Natural killer cell (primary cell): Measurements from ENCODE around the gene ZNF10. TPM values are rescaled to one million over a fixed set of nuclear protein-coding genes. Genes with fewer than 3 reads are reported as not detected.

ENCODE experiments used
- ATAC-seq, 3 donors: fragments of 150-1000 bp in 2 of 3; fragments of 200-7000 bp in 1 of 3; cut with Tn5 transposase; 1 replicate in 1 of 3; 2 replicates in 2 of 3; pipeline ENCODE4 v1.10.0; 2021; ENCODE audit warnings: mild to moderate bottlenecking in 2 of 3, moderate library complexity in 2 of 3
- DNase-seq, 2 donors: peaks; one replicate each; pipeline versions ENCODE4 v3.0.0 to v3.0.0-alpha.2; 2013 to 2021; ENCODE audit warnings: mixed read lengths in 1 of 2
- H3K27ac ChIP-seq: one replicate; pipeline ENCODE4 v1.5.1; 2013; ENCODE audit warnings: mild to moderate bottlenecking, low read length
- H3K27me3 ChIP-seq: one replicate; pipeline ENCODE4 v1.6.1; 2013; ENCODE audit warnings: low read length; ENCODE audit not compliant: control insufficient read depth, insufficient read depth
- H3K36me3 ChIP-seq: one replicate; pipeline ENCODE4 v1.6.1; 2013; ENCODE audit warnings: low read length; ENCODE audit not compliant: control insufficient read depth, insufficient read depth
- H3K4me1 ChIP-seq: one replicate; pipeline ENCODE4 v1.6.1; 2013; ENCODE audit warnings: low read length; ENCODE audit not compliant: control insufficient read depth, insufficient read depth
- H3K4me3 ChIP-seq: one replicate; pipeline ENCODE4 v1.5.1; 2013; ENCODE audit warnings: low read length
- H3K9me3 ChIP-seq: one replicate; pipeline ENCODE4 v1.6.1; 2013; ENCODE audit warnings: low read length; ENCODE audit not compliant: control insufficient read depth, insufficient read depth
- H3K27ac Mint-ChIP-seq, 2 donors: one replicate each; pipeline ENCODE4 v1.8.0; 2022; ENCODE audit warnings: mild to moderate bottlenecking in 2 of 2, mixed read lengths in 2 of 2, moderate library complexity in 1 of 2
- H3K27me3 Mint-ChIP-seq, 2 donors: one replicate each; pipeline ENCODE4 v1.8.0; 2022; ENCODE audit warnings: low read depth in 2 of 2, mixed read lengths in 2 of 2
- H3K36me3 Mint-ChIP-seq: one replicate; pipeline ENCODE4 v1.8.0; 2022; ENCODE audit warnings: mixed read lengths
- H3K4me1 Mint-ChIP-seq, 2 donors: one replicate each; pipeline ENCODE4 v1.8.0; 2022; ENCODE audit warnings: mixed read lengths in 2 of 2
- H3K4me3 Mint-ChIP-seq: one replicate; pipeline ENCODE4 v1.8.0; 2022; ENCODE audit warnings: mild to moderate bottlenecking, moderate library complexity, mixed read lengths
- H3K9me3 Mint-ChIP-seq, 2 donors: one replicate each; pipeline ENCODE4 v1.8.0; 2022; ENCODE audit warnings: mixed read lengths in 2 of 2
- CTCF ChIP-seq: fragments of 200-600 bp; IDR thresholded peaks from one replicate; pipeline ENCODE4 v1.8.0; 2022; ENCODE audit warnings: antibody characterized with exemption
- WGBS: methylation state at CpG from one replicate; pipeline ENCODE4 v1.1.7; 2013; ENCODE audit warnings: missing lambda C conversion rate; ENCODE audit not compliant: insufficient coverage; 5-methylcytosine and 5-hydroxymethylcytosine counted together
- intact Hi-C: fragments of 100-400 bp; cut with micrococcal nuclease; formaldehyde crosslinking; loops from one replicate; pipeline ENCODE4 v1.14.2; 2022
- total RNA-seq, 4 donors: library from RNA; stranded (reverse); fragments of 120-200 nt in 1 of 4; gene quantifications; one replicate each; pipeline versions ENCODE4 v1.2.3 to v1.2.4, GENCODE V29; 2013 to 2022

ZNF10 gene
- total RNA-seq, 3 donors from 2014 or later (not counting 1 experiment from before 2014, with no cell fraction given), result 12.9 to 27.9 (median 26.0) TPM

- Mint-ChIP-seq H3K4me1 (peaks cover 27 to 38% of the 10 kb centered on the region in 2 donors), H3K27me3 (peaks cover 5 to 8% of the 10 kb centered on the region in 2 donors), H3K36me3 (peaks cover 43% of the 10 kb centered on the region), H3K9me3 (peaks cover 16 to 22% of the 10 kb centered on the region in 2 donors), H3K4me3 (peak within 1 kb of the TSS; percentile 96), H3K27ac (peak within 1 kb of the TSS; percentile 92 to 96)
- intact Hi-C loops, result loop anchor here (1.0 kb wide), 5 partner anchors 51 to 273 kb away; partner anchors contain the start of genes ZNF10, ZNF140, ZNF26 and ZNF84
- whole genome bisulfite sequencing, result 2% methylated on average over 40 of the region's 40 CpGs
- no peaks in the 10 kb centered on the region for H3K27me3 ChIP-seq
- H3K9me3 ChIP-seq, result peaks cover 22% of the 10 kb centered on the region
- peaks cover 19% of the 10 kb centered on the region for H3K36me3 ChIP-seq
- peaks cover 9% of the 10 kb centered on the region for H3K4me1 ChIP-seq
- H3K4me3 ChIP-seq, result peak within 1 kb of the TSS; percentile 71
- peak; percentile 96 for ATAC-seq
- peak; percentile 90 to 93 for DNase-seq
- TF ChIP-seq CTCF, result peak; percentile 72
- H3K27ac ChIP-seq, result peak within 1 kb of the TSS; percentile 75
Observed at GRCh38 chr12:133181238-133181959, 51.0 kb downstream of the ZNF10 start, which contains the start of gene ZNF268. ZNF268 (plus strand) TSS chr12:133181495; CDS start chr12:133181998, 503 bp downstream.

DNA sequence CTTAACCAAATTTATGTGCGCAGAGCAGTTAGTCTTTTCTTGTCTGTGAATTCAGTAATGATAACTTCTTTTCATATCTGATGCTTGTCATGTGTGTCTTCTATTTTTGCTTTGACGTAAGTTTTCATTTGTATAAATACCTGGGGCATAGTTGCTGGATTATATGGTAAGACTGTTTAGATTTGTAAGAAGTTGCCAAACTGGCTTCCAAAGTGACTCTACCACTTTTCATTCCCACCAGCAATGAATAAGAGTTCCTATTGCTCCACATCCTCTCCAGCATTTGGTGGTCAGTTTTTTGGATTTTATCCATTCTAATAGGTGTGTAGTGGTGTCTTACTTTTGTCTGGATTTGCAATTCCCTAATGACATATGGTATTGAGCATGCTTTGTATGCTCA, 59.7 kb downstream of the ZNF10 start:
- Histone ChIP-seq H3K36me3 (peaks cover 86% of the 10 kb centered on the region), H3K27me3 (no peaks in the 10 kb centered on the region), H3K4me1 (no peaks in the 10 kb centered on the region), H3K9me3 (peaks cover 66% of the 10 kb centered on the region), H3K27ac (no peak overlapping the region), H3K4me3 (no peak overlapping the region)
- Mint-ChIP-seq H3K36me3 (peaks cover 96% of the 10 kb centered on the region), H3K4me1 (peaks cover 9 to 13% of the 10 kb centered on the region in 2 donors), H3K27me3 (no peaks in the 10 kb centered on the region), H3K4me3 (no peak overlapping the region), H3K9me3 (peaks cover 21 to 35% of the 10 kb centered on the region in 2 donors), H3K27ac (no peak overlapping the region)
- WGBS, result 100% methylated on average over 1 of the region's 2 CpGs
- ATAC-seq (no peak), DNase-seq (no peak)
- no peak for TF ChIP-seq CTCF
- intact Hi-C loops, result no loop called here

DNA sequence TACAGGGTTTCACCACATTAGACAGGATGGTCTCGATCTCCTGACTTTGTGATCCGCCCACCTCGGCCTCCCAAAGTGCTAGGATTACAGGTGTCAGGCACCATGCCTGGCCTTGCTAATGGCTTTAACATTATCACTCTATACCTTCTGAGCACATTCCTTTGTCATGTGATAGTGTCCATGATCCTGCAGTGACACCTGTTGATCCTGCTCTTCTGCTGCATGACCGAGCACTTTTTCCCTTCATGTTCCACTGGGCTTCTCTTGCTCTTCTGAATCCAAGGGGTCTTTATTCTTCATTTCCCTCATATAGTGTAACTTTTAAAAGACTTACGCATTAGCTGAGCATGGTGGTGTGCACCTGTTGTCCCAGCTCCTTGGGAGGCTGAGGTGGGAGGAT, 62.4 kb downstream of the ZNF10 start:
- H3K27ac ChIP-seq, result no peak overlapping the region
- Mint-ChIP-seq H3K27ac (no peak overlapping the region), H3K4me3 (no peak overlapping the region), H3K36me3 (peaks cover 84% of the 10 kb centered on the region), H3K4me1 (peaks cover 0 to 4% of the 10 kb centered on the region in 2 donors), H3K27me3 (no peaks in the 10 kb centered on the region), H3K9me3 (peaks cover 20 to 36% of the 10 kb centered on the region in 2 donors)
- WGBS, result 97% methylated on average over 5 of the region's 5 CpGs
- no peak overlapping the region for H3K4me3 ChIP-seq
- H3K4me1 ChIP-seq, result no peaks in the 10 kb centered on the region
- no peak for TF ChIP-seq CTCF
- intact Hi-C loops, result no loop called here
- ATAC-seq (no peak), DNase-seq (no peak)
- H3K9me3 ChIP-seq, result peaks cover 56% of the 10 kb centered on the region
- H3K36me3 ChIP-seq, result peaks cover 77% of the 10 kb centered on the region
- no peaks in the 10 kb centered on the region for H3K27me3 ChIP-seq
